Cortex of kidney (tissue), 1 donor: Measurements from ENCODE around the gene TMEFF1.
"Not testable (repeated sequence)": the region's sequence is repeated elsewhere in the genome, so short reads cannot be mapped to it uniquely, and the experiment has no call there.

Source experiments
- DNase-seq: peaks from one replicate; lab custom pipeline; 2025; lab: John Stamatoyannopoulos, UW

Gene TMEFF1

GRCh38 chr9:100492952-100493351 lies 20.0 kb downstream of the TMEFF1 start:
- DNase-seq = no peak

- no peak for DNase-seq
Observed at GRCh38 chr9:100498592-100498991, 25.6 kb downstream of the TMEFF1 start.

GRCh38 chr9:100499460-100499859 lies 26.5 kb downstream of the TMEFF1 start:
- DNase-seq = no peak

DNA sequence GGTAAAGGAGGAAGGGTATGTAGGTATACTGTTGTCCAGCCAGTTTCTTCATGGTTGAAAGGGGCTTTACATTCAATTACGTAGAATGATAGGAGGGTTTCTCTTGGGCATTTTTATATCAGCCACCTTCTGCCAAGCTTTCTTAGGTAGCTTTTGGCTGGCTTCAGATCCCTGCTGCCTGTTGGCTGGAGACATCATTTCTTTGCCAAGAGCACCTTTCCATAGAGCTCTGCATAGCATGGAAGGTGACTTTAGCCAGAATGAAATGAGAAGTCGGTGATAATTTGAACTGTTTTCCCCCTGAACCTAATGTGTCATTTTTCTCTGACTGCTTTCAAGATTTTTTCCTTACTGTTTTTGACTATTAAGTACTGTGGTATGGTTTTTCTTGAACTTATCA lies 26.9 kb downstream of the TMEFF1 start:
- no peak for DNase-seq

- DNase-seq = no peak
Observed at GRCh38 chr9:100505564-100506159, 32.7 kb downstream of the TMEFF1 start.

DNA sequence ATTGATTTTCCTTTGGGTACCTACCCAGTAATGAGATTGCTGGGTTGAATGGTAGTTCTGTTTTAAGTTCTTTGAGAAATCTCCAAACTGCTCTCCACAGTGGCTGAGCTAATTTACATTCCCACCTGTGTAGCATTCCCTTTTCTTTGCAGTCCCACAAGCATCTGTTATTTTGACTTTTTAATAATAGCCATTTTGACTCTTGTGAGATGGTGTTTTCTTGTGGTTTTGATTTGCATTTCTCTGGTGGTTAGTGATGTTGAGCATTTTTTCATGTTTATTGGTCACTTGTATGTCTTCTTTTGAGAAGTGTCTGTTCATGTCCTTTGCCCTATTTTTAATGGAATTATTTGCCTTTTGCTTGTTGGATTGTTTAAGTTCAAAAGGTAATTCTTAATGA lies 34.4 kb downstream of the TMEFF1 start:
- DNase-seq = not testable (repeated sequence)

GRCh38 chr9:100511205-100511604 lies 38.3 kb downstream of the TMEFF1 start:
- no peak for DNase-seq

GRCh38 chr9:100515578-100516494 lies 42.9 kb downstream of the TMEFF1 start:
- DNase-seq = no peak

DNA sequence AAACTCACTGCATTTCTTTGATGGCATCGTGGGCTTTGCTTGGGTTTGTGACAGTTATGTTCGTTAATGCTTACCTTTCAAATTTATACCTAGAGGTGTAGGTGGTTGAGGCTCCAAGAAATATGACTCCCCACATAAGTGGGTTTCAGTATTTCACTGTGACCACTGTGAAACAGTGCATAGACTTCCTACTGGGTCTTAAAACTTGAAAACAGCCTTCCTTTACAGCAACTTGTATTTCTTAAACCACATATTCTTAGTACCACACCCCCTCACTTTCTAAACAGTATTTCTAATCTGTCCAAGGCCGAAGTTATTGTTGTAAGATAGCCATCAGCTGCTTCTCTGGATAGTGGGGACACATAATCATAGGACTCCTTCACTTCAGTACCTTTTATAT lies 48.3 kb downstream of the TMEFF1 start:
- no peak for DNase-seq

GRCh38 chr9:100525563-100525962 lies 52.6 kb downstream of the TMEFF1 start:
- no peak for DNase-seq

- DNase-seq = not testable (repeated sequence)
Observed at GRCh38 chr9:100527180-100527794, 54.3 kb downstream of the TMEFF1 start.

DNA sequence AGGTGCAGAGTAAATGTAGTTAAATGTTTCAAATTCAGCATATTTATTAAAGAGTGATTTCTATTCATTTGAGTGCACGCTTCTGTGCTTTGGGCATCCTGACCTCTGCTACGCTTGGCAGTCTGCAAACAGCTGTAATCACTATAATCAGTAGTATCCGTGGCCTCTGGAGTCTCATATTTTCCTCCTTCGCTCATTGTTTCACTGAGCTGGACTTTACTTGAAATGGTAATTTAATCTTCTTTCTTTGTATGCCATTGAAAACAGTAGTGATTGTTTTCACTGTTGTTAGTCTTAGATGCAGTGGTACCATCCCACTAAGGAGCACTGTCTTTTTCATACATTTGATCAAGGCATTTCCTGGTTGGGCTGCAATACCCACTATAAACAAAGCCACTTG lies 61.5 kb downstream of the TMEFF1 start:
- no peak for DNase-seq

DNA sequence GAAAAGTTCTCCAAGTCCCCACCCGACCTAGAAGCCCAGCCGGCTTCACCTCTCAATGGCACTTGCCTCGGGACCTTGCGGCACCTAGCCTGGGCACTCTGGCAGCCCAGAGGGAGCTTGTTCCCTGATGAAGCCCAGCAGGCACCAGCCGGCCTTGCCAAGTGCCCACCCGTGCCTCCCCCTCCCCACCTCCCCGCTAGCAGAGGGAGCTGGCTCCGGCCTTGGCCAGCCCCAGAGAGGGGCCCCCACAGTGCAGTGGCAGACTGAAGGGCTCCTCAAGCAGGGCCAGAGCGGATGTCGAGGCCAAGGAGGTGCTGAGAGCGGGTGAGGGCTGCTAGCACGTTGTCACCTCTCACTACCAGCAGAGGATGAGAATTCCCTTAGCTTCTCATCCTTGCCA lies 67.4 kb downstream of the TMEFF1 start:
- DNase-seq = no peak

DNA sequence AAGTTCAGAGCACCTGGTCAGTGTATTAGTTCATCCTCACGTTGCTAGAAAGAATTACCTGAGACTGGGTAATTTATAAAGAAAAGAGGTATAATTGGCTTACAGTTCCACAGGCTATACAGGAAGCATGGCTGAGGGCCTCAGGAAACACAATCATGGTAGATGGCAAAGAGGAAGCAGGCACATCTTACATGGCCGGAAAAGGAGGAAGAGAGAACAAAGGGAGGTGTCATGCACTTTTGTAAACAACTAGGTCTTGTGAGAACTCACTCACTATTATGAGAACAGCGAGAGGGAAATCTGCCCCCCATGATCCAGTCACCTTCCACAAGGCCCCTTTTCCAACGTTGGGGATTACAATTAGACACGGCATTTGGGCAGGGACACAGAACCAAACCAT lies 76.1 kb downstream of the TMEFF1 start:
- DNase-seq = no peak

- DNase-seq = no peak
Observed at GRCh38 chr9:100554935-100555401, 82.0 kb downstream of the TMEFF1 start.

GRCh38 chr9:100555471-100555870 lies 82.5 kb downstream of the TMEFF1 start:
- no peak for DNase-seq

- DNase-seq = no peak
Observed at GRCh38 chr9:100557053-100557452, 84.1 kb downstream of the TMEFF1 start.

DNA sequence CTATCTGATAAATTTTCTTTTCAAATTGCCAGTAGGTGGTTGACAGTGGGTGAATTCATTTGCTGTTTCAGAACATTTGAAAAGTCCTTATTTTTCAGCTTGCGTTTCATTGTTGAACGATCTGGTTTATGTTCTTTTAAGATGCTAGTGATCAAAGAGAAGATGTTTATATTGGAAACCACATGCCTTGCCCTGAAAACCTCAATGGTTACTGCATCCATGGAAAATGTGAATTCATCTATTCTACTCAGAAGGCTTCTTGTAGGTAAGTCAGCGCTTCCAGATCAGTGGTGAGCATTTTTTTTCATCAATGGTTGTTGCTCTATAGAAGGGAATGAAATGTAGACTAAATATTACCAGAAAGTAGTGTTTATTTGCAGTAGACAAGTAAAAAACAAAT lies 88.3 kb downstream of the TMEFF1 start:
- no peak for DNase-seq

DNA sequence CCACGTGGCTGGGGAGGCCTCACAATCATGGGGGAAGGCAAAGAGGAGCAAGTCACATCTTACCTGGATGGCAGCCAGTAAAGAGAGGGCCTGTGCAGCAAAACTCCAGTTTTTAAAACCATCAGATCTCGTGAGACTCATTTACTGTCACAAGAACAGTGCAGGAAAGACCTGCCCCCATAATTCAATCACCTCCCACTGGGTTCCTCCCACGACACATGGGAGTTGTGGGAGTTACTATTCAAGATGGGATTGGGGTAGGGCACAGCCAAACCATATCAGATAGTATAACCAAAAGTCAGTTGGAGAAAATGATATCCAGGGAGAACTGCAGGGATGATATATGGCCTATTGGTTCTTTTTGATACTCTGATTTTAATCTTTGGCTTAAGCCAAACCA lies 94.9 kb downstream of the TMEFF1 start:
- no peak for DNase-seq

DNA sequence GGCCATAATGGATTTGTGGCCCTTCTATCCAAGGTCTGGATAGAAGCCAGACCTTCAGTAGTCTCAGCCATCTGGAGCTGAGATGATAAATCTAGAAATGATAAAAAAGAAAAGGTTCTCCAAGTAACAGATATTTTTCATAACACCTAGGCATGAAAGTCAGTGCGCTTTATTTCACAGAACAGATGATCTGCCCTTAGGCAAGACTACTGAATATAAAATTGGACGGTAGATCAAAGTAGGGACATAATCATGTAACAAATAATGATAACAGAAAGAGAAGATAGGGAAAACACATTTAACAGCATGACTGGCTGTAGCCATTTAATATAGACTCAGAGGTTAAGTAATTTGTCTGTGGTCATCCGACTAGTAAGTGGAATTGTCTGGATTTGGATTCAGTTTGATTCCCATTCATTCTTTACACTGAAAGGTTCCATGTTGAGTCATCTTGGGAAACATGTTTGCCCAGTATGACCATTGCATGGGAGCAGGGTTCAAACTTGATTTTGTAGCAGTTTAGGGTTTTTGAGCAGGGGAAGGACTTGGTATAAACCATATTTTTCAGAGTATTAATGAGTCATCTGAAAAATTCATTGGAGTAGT lies 100.8 kb downstream of the TMEFF1 start:
- no peak for DNase-seq

DNA sequence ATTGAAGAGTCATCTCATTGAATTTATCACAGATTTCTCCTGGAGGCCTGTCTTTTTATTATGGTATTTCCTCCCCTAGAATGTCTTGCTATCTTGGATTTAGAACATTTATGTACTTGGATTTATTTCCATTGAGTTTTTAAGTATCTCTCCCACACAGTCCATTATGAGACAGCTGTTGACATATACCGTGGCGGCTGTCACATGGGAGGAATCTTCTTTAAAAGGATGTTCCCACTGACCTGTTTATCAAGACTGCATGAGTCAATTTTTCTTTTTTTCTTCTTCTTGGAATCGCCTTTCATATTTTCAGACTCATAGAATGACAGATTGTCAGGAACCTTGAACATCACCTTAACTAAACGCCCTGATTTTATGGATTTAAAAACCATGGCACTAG lies 102.1 kb downstream of the TMEFF1 start:
- DNase-seq = no peak

DNA sequence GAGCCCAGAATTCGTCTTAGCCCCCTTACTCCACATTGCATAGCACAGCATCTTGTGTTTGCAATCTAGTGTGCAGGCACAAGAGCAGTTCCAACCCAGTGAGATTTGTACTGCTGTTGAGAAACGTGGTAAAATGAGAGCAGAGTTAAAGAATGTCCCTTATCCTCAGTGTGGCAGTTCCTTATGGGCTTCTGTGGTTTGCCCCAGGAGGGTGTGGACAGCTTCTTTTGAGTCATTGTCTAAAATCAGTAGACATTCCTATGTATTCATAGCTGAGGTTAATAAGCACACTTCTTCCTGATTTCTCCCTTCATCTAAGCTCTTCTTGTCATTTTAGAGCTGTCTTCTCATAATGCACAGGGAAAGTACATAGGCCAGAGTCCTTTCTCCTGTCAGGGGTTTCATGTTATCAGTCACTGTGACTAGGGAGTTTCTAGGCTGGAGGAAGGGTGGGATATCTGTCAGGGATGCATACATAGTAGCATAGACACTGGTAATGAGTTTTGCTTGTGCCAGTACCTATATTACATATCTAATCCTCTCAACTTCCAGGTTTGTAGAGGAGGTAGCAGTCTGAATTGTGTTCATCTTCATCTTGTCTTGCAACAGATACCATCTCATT lies 102.9 kb downstream of the TMEFF1 start:
- DNase-seq = no peak
